ENCODE results near the gene LCN6.

GRCh38 chr9:136729926-136730325 lies 18.4 kb downstream of the LCN6 start:
- no peak for TF ChIP-seq CTCF (IDR thresholded peaks at IDR 0.05)
- no peak for TF ChIP-seq POLR2A (IDR thresholded peaks at IDR 0.05)
- no peak for TF ChIP-seq POLR2AphosphoS5 (IDR thresholded peaks at IDR 0.05)
- no peak for TF ChIP-seq EP300 (IDR thresholded peaks at IDR 0.05; ENCODE audit: low read depth)

Data from transverse colon (tissue), 4 donors.